PFSK-1 (cell line): ENCODE measurements around the gene GALNT1.

Source experiments
- FOXP2 ChIP-seq: optimal IDR thresholded peaks from 2 replicates; pipeline ENCODE3; 2011; ENCODE audit warnings: borderline replicate concordance, control low read depth, inconsistent platforms; ENCODE audit not compliant: insufficient read depth; ENCODE audit errors: extremely low read length, extremely low read depth
- POLR2AphosphoS5 ChIP-seq: IDR thresholded peaks from 2 replicates; pipeline ENCODE4 v1.6.1; 2012; ENCODE audit warnings: low read depth, mild to moderate bottlenecking, control low read depth, low read length, moderate library complexity
- SIN3A ChIP-seq: IDR thresholded peaks from 2 replicates; pipeline ENCODE4 v1.6.1; 2012; ENCODE audit warnings: mild to moderate bottlenecking, low read length, moderate library complexity, borderline replicate concordance; ENCODE audit not compliant: insufficient read depth
- TAF1 ChIP-seq: IDR thresholded peaks from 2 replicates; pipeline ENCODE4 v1.6.1; 2012; ENCODE audit warnings: low read length, control low read depth, borderline replicate concordance; ENCODE audit not compliant: insufficient read depth
- TF ChIP-seq, protein P1 (sequence below), 2 experiments: IDR thresholded peaks; 2 replicates each; pipeline versions ENCODE4 v1.6.1 to v1.8.0; 2011 to 2012; ENCODE audit warnings: low read depth in 2 of 2, low read length in 2 of 2, control low read depth in 1 of 2, inconsistent platforms in 1 of 2, mild to moderate bottlenecking in 1 of 2, moderate library complexity in 1 of 2; ENCODE audit not compliant: insufficient read depth in 1 of 2

Gene GALNT1

DNA sequence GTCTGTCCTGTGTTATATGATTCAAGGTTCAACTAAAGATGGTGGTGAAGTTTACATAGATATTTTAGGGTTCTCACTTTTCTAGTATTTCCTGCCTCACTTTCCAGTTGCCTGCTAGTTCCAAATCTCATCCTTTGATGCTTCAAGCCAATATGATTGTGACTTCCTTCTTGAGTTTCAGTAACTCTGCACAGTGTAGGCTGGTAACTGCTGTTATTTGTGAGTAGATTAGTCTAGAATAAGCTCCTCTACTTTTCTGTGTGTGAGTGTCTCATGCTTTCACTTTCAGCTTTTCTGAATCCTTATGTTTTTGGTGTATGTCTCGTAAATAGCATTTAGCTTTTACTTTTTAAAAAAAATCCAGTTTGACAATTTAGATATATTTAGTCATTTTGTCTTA, 42.6 kb downstream of the GALNT1 start:
- no peak for TF ChIP-seq FOXP2
- no peak for TF ChIP-seq POLR2AphosphoS5
- TF ChIP-seq, protein P1, sequence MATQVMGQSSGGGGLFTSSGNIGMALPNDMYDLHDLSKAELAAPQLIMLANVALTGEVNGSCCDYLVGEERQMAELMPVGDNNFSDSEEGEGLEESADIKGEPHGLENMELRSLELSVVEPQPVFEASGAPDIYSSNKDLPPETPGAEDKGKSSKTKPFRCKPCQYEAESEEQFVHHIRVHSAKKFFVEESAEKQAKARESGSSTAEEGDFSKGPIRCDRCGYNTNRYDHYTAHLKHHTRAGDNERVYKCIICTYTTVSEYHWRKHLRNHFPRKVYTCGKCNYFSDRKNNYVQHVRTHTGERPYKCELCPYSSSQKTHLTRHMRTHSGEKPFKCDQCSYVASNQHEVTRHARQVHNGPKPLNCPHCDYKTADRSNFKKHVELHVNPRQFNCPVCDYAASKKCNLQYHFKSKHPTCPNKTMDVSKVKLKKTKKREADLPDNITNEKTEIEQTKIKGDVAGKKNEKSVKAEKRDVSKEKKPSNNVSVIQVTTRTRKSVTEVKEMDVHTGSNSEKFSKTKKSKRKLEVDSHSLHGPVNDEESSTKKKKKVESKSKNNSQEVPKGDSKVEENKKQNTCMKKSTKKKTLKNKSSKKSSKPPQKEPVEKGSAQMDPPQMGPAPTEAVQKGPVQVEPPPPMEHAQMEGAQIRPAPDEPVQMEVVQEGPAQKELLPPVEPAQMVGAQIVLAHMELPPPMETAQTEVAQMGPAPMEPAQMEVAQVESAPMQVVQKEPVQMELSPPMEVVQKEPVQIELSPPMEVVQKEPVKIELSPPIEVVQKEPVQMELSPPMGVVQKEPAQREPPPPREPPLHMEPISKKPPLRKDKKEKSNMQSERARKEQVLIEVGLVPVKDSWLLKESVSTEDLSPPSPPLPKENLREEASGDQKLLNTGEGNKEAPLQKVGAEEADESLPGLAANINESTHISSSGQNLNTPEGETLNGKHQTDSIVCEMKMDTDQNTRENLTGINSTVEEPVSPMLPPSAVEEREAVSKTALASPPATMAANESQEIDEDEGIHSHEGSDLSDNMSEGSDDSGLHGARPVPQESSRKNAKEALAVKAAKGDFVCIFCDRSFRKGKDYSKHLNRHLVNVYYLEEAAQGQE (IDR thresholded peaks at IDR 0.05; ENCODE audit: insufficient read depth in 1 of 2, low read depth in 2 of 2, low read length in 2 of 2), result no peak
- TF ChIP-seq TAF1, result no peak
- no peak for TF ChIP-seq SIN3A

DNA sequence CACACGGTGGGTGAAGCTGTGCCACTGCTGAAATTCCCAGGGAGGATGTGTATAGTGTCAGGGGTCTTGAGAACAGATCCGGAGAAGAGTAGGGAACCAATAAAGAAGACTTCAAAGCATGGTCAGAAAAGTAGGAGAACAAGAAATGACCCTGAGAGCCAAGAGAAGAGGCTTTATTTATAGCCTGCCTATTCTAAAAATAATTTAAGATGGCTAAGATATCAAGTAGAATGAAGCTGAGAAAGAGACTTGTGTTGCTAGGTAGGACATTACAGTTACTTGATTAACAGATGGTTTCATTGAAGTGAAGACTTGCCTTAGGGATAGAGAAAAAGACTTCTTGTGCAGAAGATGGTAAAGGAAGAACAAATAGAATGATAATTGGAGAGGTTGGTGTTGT, 43.7 kb downstream of the GALNT1 start:
- no peak for TF ChIP-seq SIN3A
- no peak for TF ChIP-seq FOXP2
- no peak for TF ChIP-seq TAF1
- TF ChIP-seq POLR2AphosphoS5, result no peak
- TF ChIP-seq, protein P1 (IDR thresholded peaks at IDR 0.05; ENCODE audit: insufficient read depth in 1 of 2, low read depth in 2 of 2, low read length in 2 of 2), result no peak

DNA sequence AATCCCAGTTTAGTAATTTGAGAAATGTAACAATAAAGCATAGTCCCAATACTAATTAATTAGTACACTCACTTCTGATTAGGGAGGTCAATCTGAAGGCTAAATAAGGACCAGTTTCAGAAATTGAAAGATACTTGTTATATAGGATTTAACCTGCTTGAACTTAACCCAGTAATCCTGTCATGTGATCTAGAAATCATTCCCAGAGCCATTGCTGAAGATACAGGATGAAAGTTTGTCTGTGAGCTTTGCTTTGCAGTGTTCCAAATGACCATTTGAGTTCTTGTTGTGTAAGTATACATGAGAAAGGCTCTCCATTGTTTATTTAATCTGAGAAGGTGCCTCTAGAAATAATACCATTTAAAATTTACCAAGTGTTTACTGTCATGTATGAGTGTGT, 52.2 kb downstream of the GALNT1 start:
- no peak for TF ChIP-seq SIN3A
- no peak for TF ChIP-seq POLR2AphosphoS5
- TF ChIP-seq, protein P1 (IDR thresholded peaks at IDR 0.05; ENCODE audit: insufficient read depth in 1 of 2, low read depth in 2 of 2, low read length in 2 of 2), result no peak
- no peak for TF ChIP-seq TAF1
- no peak for TF ChIP-seq FOXP2

DNA sequence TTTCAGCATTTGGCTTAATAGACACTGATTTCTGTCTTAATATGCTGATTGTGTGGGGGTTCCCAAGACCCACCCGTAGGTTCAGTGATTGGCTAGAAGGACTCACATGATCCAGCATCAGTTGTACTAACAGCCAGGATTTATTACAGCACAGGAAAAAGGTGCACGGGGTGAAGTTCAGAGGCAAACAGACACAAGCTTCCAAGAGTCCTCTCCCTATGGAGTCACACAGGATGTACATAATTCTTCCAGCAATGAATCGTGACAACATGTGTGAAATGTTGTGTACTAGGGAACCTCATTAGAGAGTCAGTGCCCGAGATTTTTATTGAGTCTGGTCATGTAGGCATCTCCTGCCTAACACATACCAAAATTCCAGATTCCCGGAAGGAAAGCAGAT, 52.8 kb downstream of the GALNT1 start:
- TF ChIP-seq TAF1 (no peak), FOXP2 (no peak), POLR2AphosphoS5 (no peak), SIN3A (no peak)
- TF ChIP-seq, protein P1 (IDR thresholded peaks at IDR 0.05; ENCODE audit: insufficient read depth in 1 of 2, low read depth in 2 of 2, low read length in 2 of 2), result no peak

DNA sequence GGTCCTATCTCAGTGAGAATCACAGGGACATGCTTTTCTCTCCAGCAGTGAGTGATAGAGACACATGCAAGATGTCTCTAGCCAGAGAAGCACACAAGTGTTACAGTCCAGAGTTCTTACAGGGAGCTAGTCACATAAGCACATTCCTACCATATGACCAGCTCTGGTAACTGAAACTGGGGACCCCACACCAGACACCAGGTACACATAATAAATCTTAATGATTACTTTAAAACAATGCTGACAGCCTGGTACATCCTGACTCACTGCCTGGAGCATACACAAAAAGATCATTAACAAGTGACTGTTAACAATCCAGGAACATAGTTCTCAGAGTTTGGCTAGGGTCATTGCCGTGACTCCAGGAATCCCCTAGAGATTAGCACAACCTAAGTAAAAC, 53.6 kb downstream of the GALNT1 start:
- TF ChIP-seq, protein P1 (IDR thresholded peaks at IDR 0.05; ENCODE audit: insufficient read depth in 1 of 2, low read depth in 2 of 2, low read length in 2 of 2), result no peak
- TF ChIP-seq TAF1 (no peak), POLR2AphosphoS5 (no peak), SIN3A (no peak), FOXP2 (no peak)
